SK-N-SH treated with all-trans-retinoic acid at 6 μM for 48 hours (cell line): ENCODE data around the gene CHL1.

Experiments
- BACH2 ChIP-seq: fragments of 250-450 bp; sonication (Bioruptor Pico); IDR thresholded peaks from 2 replicates; pipeline ENCODE4 v1.9.0; 2021; ENCODE audit warnings: mild to moderate bottlenecking, borderline replicate concordance
- CSDC2 ChIP-seq: fragments of 250-450 bp; sonication (Bioruptor Pico); IDR thresholded peaks from 2 replicates; pipeline ENCODE4 v1.5.0; 2020; ENCODE audit warnings: mild to moderate bottlenecking, moderate library complexity
- ESRRG ChIP-seq: fragments of 250-450 bp; sonication (Bioruptor Pico); IDR thresholded peaks from 2 replicates; pipeline ENCODE4 v1.6.1; 2021; ENCODE audit warnings: mild to moderate bottlenecking
- GLIS3 ChIP-seq: fragments of 250-450 bp; sonication (Bioruptor Pico); IDR thresholded peaks from 2 replicates; pipeline ENCODE4 v1.5.0; 2020; ENCODE audit warnings: mild to moderate bottlenecking, moderate library complexity
- OSR1 ChIP-seq: fragments of 250-450 bp; sonication (Bioruptor Pico); IDR thresholded peaks from 2 replicates; pipeline ENCODE4 v1.8.0; 2022; ENCODE audit warnings: moderate library complexity, mild to moderate bottlenecking, inconsistent platforms
- ZC3H10 ChIP-seq: fragments of 250-450 bp; sonication (Bioruptor Pico); IDR thresholded peaks from 2 replicates; pipeline ENCODE4 v1.5.1; 2021; ENCODE audit warnings: mild to moderate bottlenecking, moderate library complexity
- ZNF8 ChIP-seq: fragments of 450-650 bp; formaldehyde crosslinking; IDR thresholded peaks from 2 replicates; pipeline ENCODE4 v1.5.0; 2020; ENCODE audit warnings: mild to moderate bottlenecking, moderate library complexity
- TF ChIP-seq, protein P1 (sequence below): fragments of 250-450 bp; sonication (Bioruptor Pico); IDR thresholded peaks from 2 replicates; pipeline ENCODE4 v1.8.0; 2020; ENCODE audit warnings: mild to moderate bottlenecking, moderate library complexity, borderline replicate concordance
- TF ChIP-seq, protein P2 (sequence below): fragments of 250-450 bp; sonication (Bioruptor Pico); IDR thresholded peaks from 2 replicates; pipeline ENCODE4 v1.5.1; 2021; ENCODE audit warnings: mild to moderate bottlenecking, moderate library complexity

- TF ChIP-seq GLIS3 = no peak
- TF ChIP-seq ZNF8 (CRISPR knock-in tag) = no peak
- no peak for TF ChIP-seq ESRRG
- TF ChIP-seq ZC3H10 (CRISPR knock-in tag) = no peak
- no peak for TF ChIP-seq OSR1 (CRISPR knock-in tag)
- TF ChIP-seq, protein P1, sequence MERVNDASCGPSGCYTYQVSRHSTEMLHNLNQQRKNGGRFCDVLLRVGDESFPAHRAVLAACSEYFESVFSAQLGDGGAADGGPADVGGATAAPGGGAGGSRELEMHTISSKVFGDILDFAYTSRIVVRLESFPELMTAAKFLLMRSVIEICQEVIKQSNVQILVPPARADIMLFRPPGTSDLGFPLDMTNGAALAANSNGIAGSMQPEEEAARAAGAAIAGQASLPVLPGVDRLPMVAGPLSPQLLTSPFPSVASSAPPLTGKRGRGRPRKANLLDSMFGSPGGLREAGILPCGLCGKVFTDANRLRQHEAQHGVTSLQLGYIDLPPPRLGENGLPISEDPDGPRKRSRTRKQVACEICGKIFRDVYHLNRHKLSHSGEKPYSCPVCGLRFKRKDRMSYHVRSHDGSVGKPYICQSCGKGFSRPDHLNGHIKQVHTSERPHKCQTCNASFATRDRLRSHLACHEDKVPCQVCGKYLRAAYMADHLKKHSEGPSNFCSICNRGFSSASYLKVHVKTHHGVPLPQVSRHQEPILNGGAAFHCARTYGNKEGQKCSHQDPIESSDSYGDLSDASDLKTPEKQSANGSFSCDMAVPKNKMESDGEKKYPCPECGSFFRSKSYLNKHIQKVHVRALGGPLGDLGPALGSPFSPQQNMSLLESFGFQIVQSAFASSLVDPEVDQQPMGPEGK (CRISPR knock-in tag) = no peak
- TF ChIP-seq CSDC2 (CRISPR knock-in tag) = no peak
- no peak for TF ChIP-seq BACH2
- TF ChIP-seq, protein P2, sequence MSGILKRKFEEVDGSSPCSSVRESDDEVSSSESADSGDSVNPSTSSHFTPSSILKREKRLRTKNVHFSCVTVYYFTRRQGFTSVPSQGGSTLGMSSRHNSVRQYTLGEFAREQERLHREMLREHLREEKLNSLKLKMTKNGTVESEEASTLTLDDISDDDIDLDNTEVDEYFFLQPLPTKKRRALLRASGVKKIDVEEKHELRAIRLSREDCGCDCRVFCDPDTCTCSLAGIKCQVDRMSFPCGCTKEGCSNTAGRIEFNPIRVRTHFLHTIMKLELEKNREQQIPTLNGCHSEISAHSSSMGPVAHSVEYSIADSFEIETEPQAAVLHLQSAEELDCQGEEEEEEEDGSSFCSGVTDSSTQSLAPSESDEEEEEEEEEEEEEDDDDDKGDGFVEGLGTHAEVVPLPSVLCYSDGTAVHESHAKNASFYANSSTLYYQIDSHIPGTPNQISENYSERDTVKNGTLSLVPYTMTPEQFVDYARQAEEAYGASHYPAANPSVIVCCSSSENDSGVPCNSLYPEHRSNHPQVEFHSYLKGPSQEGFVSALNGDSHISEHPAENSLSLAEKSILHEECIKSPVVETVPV (CRISPR knock-in tag) = no peak
Observed at GRCh38 chr3:228442-229182, 32.0 kb downstream of the CHL1 start.
